GM19193 (cell line): ENCODE data around the gene IPCEF1.

Source experiments
- POLR2A ChIP-seq: IDR thresholded peaks from 4 replicates; pipeline ENCODE4 v1.6.1; 2011; ENCODE audit not compliant: insufficient read depth, insufficient read length; ENCODE audit errors: extremely low read depth

Gene IPCEF1

DNA sequence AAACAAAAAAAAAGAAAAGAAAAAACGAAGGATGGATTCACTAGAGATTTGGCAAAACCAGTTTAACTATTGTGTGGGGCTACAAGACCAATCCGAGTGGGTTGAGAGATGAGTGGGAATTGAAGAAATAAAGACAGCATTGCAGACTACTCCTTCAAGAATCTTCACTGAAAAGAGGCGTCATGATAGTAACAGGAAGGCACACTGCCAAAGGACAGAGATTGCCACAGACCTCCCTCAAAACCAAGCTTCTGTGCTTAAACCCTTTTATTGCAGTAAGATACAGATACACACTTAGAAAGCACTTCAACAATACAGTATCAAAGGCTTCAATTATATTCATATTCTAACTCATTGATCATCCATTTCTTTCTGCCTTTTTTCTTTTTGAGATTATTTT is 103.9 kb downstream of the IPCEF1 start:
- TF ChIP-seq POLR2A, result no peak

DNA sequence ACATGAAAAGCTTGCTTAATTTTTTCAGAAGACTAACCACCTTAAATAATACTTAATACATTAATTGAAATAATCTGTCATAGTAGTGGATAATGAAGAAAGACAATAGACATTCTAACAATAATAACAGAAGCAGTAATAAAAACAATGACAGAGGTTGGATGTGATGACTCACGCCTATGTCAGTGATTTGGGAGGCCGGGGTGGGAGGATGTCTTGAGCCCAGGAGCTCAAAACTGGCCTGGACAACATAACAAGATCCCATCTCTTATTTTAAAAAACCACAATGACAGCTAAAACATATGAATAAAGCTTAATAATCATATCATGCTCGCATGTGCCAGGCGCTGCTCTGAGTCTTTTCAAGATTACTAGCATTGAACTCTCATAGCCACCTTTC is 105.5 kb downstream of the IPCEF1 start:
- no peak for TF ChIP-seq POLR2A

DNA sequence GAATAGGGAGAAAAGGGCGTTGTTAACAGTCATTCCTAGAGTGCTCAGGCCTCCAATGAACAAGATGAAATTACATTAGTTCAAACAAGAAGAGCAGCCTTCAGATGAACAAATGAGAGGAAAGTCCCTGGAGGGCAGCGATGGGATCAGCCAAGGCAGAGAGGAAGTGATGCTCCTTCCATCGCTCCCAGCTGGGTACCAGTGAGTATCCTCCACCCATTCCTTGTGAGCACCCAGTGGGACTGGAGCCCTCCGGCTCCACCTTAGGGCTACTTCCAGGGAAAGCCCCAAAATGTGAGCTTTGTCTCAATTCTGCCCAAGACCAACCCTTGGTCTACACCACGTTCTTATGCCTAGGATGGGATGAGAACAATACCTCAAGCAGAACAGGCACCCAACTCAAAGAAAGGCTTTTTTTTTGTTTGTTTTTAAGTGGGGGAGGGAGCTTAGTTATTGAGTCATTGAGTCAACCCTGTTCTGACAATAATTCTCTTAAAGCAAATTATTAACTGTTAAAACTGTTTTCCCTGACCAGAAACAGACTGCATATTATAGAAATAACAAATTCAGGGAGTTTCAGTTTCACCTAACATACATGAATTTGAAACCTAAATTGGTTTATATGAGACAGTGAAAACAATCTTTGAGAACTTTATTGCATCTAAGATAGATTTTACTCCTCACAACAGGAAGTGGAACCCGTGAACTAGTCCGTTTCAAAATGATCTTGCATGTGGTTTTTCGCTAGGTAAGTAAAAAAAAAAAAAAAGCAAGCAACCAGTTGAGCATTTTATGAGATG is 106.9 kb downstream of the IPCEF1 start:
- peak; percentile 60 for TF ChIP-seq POLR2A

DNA sequence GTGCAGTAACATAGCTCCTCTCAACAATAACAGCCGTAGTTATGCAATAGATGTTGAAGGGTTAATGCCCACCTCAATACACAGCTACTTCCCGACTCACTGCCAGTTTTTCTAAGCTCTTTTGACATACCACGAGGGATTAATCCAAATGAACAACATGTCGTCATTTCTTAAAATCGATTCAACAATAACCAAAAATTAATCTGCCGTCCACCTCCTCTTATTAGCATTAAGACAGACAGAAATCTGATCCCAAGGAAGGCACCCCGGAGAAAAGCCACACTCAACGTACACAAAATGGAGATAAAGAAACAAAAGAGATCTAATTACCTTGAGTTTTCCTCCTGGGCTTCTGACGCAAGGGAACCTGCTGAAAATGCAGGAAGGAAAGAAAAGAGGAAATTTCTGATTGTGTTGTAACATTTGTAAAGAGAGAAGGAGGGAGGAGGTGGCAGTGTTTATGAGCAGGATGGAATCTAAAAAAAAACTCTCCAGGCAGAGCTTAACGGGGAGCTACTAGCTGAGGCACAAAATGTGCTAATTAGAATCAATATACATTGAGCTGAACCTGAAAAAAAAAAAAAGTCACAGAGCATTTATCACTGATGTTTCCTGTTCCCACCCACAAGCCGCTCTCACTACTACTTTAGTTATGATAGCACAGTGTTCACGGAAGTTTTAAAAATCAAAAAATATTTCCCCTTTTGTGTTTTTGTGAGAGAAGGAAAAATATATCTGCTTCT is 109.3 kb downstream of the IPCEF1 start:
- TF ChIP-seq POLR2A, result no peak

DNA sequence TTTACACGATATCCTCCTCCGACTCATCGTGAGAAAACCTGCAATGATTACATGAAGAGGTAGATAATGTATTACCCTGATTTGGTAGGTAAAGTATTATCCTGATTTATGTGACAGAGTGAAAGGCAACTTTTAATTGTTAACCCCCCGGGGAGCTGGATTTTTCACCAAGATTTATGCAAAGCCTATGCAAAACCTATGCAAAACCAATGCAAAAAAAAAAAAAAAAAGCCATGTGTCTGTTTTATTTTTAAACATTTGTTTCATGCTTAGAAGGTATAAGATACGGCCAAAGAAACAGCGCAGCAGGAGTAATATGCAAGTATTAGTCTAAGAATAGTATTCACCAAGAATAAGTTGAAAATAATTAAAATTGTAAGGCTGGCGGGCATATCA is 109.9 kb downstream of the IPCEF1 start:
- no peak for TF ChIP-seq POLR2A

DNA sequence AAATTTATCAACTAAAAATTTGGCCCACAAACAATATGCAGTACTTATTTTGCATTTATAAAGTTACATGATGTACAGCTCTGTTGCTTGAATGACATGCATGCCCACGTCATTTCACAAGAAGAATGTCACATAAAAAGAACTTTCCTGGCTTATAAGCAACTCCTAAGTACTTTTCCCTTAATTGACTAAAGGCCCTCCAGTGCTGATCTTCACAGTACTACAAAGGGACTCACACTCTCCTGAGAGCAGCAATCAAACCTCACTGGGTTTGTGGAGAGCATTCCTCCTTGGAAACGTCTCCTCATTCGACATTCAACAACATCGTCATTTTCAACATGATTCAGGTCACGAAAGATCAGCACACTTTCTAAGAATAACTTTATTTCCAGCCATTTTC is 111.1 kb downstream of the IPCEF1 start:
- no peak for TF ChIP-seq POLR2A

DNA sequence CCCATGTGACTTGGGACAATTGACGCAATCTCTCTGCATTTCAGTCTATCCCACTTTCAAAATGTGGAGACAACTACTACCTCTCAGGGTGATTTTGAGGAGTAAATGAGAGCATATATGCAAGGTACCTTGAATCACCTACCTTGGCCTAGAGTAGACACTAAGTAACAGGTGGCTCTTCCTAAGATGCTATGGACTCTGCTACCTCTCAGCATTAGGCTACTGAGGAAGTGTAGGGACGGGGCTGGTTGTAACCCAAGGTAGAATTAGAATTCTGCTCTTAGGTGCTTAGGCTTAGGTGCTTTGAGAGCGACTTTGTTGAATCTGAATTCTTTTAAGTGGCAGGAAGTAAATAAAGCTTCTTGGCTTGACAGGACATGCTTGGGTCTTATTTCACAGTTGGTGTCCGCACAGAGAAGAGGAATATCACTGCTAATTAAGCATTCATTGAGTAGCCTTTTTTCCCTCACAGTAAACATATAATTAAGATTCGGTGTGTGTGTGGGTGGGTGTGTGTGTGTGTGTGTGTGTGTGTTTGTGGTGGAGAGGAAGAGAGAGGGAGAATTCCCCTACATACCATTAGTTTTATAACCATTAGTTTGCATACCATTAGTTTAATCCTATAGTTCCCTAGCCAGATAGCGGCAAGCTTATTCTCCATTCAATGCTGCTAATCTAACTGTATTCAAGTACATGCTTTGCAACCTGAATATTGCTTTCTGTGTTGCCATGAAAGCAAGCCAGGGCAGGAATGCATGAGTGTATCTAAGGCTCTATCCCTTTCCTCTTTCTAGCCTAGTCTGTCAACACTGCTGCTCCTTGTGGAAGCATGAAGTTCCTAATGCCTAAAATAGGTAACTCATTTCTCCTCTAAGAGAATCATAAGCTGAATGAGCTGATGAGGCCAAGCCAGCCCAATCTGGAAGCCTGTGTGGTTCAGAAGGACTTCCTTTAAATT is 112.5 kb downstream of the IPCEF1 start:
- no peak for TF ChIP-seq POLR2A

DNA sequence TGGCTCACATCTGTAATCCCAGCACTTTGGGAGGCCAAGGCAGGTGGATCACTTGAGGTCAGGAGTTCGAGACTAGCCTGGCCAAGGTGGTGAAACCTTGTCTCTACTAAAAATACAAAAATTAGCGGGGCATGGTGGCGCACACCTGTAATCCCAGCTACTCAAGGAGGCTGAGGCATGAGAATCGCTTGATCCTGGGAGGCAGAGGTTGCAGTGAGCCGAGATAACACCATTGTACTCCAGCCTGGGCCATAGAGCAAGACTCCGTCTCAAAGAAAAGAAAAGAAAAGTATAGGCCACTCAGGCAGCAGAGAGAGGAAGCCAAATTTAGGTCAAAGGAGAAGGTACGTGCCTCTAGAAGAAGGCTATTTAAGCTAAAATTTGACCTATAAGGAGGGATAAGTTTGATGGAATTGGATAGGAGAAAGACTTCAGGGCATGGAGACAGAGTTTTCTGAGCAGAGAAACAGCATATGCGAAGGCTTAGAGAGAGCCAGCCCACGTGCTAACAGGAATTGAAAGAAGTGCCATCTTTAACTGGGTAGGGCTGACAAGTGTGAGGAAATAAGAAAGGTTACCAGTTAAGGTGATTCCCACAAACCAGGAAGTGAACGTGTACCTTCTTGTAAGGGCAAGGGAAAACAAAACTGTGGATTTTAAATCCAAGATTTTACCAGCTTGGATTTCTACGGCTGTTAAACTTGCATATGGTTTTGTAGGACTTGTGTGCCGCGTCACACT is 113.8 kb downstream of the IPCEF1 start:
- TF ChIP-seq POLR2A, result no peak

DNA sequence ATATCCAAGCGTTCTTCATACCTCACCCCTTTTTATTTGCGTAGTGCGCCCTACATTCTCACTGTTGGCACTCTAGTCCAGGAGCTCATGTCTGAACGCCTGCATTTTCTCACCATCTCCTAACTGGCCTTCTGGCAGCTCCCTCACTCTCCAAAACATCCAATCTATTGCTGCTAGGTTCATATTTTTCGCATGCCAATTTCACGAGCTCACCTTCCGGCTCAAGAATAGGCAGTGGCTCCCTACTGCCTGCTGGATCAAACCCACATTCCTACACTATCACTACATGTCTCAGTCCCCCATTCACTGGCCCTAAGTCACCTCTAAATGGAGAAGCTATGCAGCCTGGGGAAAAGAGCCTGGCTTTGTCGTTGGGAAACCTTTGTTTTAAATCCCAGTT is 115.0 kb downstream of the IPCEF1 start:
- no peak for TF ChIP-seq POLR2A

DNA sequence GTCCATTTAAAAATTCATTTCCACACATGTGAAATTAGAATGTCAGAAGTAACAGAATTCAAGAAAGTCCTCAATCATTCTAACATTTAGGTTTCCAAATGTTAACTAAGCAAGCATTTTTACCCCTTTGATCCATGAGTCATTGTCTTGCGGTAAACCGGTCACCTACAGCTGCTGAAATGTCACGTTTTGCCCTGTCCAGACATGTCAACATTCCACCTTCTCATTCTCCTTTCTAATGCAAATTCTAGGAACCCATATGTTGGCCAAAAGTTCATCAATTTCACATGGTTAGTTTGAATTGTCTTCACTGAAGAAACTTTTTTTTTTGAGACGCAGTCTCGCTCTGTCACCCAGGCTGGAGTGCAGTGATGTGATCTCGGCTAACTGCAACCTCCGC is 117.2 kb downstream of the IPCEF1 start:
- TF ChIP-seq POLR2A, result no peak

DNA sequence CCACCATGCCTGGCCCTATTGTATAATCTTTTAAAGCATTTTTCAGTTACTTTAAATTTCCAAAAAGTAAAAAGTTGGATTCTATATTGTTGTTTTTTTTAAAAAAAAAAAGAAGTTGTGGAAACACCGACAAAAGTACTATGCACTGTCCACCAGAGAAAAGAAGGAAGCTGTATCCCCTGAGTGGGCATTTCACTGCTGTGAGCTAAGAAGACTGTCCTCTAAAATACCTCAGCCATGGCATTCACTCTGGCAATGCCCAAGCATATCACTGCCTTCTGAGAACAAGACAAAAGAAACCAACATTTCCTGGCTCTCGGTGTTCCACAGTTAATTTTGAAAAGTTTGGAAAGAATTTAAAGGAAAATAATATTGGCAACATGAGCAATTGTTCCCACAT is 117.8 kb downstream of the IPCEF1 start:
- TF ChIP-seq POLR2A, result no peak

DNA sequence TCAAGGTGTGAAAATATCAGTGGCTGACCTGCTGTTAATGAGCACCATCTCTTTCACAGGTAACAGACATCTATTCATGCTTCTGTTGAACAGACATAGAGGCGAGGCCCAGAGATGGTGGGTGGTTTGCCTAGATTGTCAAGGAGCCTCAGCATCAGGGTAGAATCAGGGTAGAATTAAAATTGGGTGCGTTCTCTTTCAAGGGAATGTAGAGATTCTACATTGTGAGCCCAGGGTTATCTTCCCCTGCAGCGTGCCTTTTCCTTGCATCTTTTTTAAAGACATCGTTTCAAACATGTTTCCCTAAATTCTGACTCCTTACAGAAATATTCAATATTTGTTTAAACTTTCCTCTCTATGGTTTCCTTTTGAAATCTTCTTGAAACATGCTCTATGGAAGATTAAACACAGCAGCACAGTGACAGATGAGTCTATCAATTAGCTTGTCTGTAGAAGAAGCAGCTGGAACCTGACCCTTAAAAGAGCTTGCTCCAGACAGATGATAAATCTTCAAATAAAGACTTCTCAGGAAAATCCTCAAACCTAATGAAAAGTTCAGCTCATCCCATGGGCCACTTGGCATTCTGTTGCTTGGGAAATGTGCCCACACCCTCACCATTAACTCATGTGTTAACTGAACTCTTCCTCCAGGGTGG is 119.8 kb downstream of the IPCEF1 start:
- no peak for TF ChIP-seq POLR2A

DNA sequence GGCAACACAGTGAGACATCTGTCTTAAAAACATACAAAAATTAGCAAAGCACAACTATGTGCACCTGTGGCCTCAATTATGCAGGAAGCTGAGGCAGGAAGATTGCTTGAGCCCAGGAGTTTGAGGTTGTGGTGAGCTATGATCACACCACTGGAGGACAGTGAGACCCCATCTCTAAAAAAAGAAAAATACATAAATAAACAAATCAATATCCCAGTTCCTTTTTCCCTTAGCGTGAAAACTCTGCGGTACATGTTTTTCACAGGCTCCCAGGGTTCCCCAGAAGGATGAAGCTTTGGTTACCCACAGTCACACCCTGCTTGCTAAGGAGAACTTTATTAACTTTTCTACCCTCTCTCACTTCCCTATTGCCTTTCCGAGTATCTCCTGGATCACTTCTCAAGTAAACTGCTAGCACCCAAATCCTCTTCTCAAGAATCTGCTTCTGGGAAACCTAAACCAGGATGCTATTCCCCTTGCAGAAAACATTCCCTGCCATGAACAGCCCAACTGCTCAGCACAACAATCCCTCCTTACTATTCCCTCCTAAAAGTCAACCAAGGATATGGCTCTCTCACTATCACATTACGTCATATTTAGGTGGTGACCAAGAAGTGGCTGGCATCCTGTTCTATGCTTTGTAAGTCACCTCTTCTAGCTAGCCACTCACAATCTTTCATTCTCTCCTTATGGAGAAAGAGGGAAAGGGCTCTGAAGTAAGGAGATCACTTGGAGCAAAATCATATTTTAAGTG is 122.4 kb downstream of the IPCEF1 start:
- TF ChIP-seq POLR2A, result no peak
